ENCODE measurements around the gene GRID2.

The GRID2 gene

DNA sequence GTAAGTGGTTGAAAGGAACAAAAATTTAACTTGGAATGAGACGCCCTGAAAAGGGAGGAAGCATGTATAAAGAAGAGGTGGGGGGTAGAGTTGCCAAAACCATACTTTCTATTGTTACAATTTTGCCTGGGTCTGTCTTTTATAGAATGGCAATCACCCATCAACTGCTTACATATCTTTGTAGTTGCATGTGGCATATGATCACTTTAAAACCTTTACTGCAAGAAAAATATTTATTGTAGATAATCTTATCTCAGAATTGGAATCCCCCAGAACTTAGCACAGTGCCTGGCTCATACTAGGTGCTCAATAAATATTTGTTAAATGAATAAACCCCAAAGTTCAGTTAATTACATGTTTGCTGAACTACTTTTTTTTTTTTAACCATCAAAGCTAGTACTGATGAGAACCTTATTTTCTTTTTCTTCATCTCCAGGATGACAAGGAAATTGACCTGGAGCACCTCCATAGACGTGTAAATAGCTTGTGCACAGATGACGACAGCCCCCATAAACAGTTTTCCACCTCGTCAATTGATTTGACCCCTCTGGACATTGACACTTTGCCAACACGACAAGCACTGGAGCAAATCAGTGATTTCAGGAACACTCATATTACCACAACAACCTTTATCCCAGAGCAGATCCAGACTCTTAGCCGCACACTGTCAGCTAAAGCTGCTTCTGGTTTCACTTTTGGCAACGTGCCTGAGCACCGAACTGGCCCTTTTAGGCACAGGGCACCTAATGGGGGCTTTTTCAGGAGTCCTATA is 1468.1 kb downstream of the GRID2 start:
- ATAC-seq (replicated peaks; ENCODE audit: extremely low read depth, poor library complexity, severe bottlenecking) (no peak), DNase-seq (ENCODE audit: low spot score in 2 of 2) (no peak)
- no peak overlapping the region for H3K27ac Mint-ChIP-seq (ENCODE audit: low read depth)
- H3K9me3 Mint-ChIP-seq = no peaks in the 10 kb centered on the region
- H3K27me3 Mint-ChIP-seq = no peaks in the 10 kb centered on the region
- no peaks in the 10 kb centered on the region for H3K36me3 Mint-ChIP-seq (ENCODE audit: insufficient read depth)
- H3K4me1 Mint-ChIP-seq = no peaks in the 10 kb centered on the region
- no peak overlapping the region for H3K4me3 Mint-ChIP-seq

DNA sequence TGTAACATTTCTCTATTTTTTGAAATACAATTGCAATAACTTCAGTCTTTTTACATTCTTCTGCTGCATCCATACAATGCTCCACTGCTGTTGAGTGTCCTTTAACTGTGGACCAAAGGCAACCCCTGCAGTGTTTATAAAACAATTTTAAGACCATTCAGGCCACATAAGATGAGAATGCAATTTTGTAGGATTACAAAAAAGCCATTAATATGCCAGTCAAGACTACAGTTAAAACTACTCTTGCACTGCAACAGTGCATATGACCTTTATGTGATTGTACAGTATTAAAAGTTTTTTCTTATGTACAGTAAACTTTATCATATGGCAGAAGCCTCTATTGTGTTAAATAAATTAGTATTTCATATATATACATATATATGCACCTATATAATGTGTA is 1469.1 kb downstream of the GRID2 start:
- H3K27me3 Mint-ChIP-seq = no peaks in the 10 kb centered on the region
- no peak overlapping the region for H3K27ac Mint-ChIP-seq (ENCODE audit: low read depth)
- DNase-seq (ENCODE audit: low spot score in 2 of 2) (no peak), ATAC-seq (replicated peaks; ENCODE audit: extremely low read depth, poor library complexity, severe bottlenecking) (no peak)
- no peak overlapping the region for H3K4me3 Mint-ChIP-seq
- H3K4me1 Mint-ChIP-seq = no peaks in the 10 kb centered on the region
- no peaks in the 10 kb centered on the region for H3K36me3 Mint-ChIP-seq (ENCODE audit: insufficient read depth)
- H3K9me3 Mint-ChIP-seq = no peaks in the 10 kb centered on the region

DNA sequence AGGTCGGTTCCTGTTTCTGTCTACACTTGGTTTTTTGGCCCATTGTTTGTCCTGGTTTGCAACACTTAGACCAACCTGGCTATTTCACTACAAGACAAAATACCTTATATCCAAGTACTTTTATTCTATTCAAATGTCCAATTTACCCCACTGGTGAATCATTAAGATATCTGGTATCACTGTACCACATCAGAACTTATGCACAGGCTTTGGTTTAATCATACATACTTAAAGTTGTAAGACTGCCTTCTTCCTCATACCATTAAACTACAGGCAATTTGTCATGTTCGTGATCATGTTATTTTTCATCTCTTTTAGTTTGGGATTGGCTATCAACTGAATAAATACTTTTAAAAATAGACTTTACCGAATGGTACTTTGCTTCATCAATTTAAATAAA is 1471.8 kb downstream of the GRID2 start:
- no peak overlapping the region for H3K4me3 Mint-ChIP-seq
- H3K27me3 Mint-ChIP-seq = no peaks in the 10 kb centered on the region
- no peak overlapping the region for H3K27ac Mint-ChIP-seq (ENCODE audit: low read depth)
- no peaks in the 10 kb centered on the region for H3K4me1 Mint-ChIP-seq
- ATAC-seq (replicated peaks; ENCODE audit: extremely low read depth, poor library complexity, severe bottlenecking) = no peak
- DNase-seq (ENCODE audit: low spot score in 2 of 2) = no peak
- H3K36me3 Mint-ChIP-seq (ENCODE audit: insufficient read depth) = no peaks in the 10 kb centered on the region
- H3K9me3 Mint-ChIP-seq = peaks cover 7% of the 10 kb centered on the region

DNA sequence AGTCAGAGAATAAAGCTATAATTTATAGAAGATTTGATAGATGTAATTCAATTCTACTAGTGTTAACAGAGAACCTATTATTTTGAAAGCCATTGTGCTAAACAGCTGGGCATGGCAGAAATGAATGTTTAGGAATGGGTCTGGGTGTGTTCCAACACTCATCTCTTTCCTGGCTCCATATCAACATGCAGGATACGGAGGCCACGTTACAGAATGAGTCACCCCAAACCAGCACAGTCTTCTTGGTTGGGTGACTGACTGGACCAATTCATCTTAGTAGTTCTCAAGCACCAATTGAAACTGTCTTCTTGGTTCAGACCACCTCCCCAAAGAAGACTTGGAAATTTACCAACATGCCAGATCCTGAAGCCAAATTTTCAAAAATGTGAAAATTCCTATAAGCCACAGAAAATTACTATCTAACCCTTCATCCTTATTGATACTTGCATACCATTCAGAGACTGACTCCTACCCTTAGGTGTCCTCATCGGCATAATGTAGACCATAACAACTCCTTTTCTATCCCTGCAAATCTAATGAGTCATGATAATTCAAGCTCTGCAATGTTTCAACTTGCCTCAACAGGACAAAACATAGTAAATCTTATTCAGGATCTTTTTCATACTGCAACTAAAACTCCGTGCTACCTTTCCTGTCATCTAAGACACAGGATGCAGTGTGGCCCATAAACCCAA is 1472.8 kb downstream of the GRID2 start:
- no peak overlapping the region for H3K27ac Mint-ChIP-seq (ENCODE audit: low read depth)
- H3K4me1 Mint-ChIP-seq = no peaks in the 10 kb centered on the region
- H3K9me3 Mint-ChIP-seq = peaks cover 7% of the 10 kb centered on the region
- no peak overlapping the region for H3K4me3 Mint-ChIP-seq
- no peaks in the 10 kb centered on the region for H3K27me3 Mint-ChIP-seq
- DNase-seq (ENCODE audit: low spot score in 2 of 2) (no peak), ATAC-seq (replicated peaks; ENCODE audit: extremely low read depth, poor library complexity, severe bottlenecking) (no peak)
- no peaks in the 10 kb centered on the region for H3K36me3 Mint-ChIP-seq (ENCODE audit: insufficient read depth)

DNA sequence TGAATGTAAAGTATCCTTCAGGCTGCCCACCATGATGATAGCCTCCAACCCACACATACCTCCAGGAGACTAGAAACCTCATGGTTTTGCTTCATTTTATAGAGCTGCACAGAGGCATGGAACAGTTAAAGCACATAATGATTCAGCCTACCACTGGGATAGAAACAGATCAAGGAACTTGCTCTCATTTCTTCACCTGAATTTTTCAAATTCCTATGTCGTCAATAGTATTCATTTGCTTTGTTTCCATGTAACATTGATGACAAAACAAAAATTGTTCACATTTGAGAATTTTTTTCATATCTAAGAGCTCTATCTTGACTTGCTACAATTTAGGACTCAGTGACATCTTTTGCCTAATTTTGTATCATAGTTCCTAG is 1473.3 kb downstream of the GRID2 start:
- no peaks in the 10 kb centered on the region for H3K36me3 Mint-ChIP-seq (ENCODE audit: insufficient read depth)
- ATAC-seq (replicated peaks; ENCODE audit: extremely low read depth, poor library complexity, severe bottlenecking) = no peak
- no peaks in the 10 kb centered on the region for H3K27me3 Mint-ChIP-seq
- H3K9me3 Mint-ChIP-seq = peaks cover 7% of the 10 kb centered on the region
- DNase-seq (ENCODE audit: low spot score in 2 of 2) = no peak
- no peak overlapping the region for H3K27ac Mint-ChIP-seq (ENCODE audit: low read depth)
- no peak overlapping the region for H3K4me3 Mint-ChIP-seq
- H3K4me1 Mint-ChIP-seq = no peaks in the 10 kb centered on the region

DNA sequence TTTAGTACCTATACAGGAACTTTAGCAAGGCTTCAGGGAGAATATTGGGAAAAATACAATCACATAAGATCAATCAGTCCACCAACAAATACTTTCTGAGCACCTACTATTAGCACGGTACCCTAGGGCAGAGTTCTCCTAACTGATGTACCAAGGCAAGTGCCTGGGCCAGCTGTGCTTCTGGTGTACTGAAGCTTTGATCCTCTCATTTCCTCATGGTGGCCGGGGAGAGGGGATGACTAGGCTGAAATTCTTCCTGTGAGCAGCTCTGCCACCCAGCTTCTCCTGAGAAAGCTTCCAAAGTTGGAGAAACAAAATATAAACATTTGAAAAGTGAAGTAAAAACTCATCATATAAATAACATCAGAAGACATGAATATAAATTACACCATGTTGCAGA is 1475.5 kb downstream of the GRID2 start:
- no peaks in the 10 kb centered on the region for H3K4me1 Mint-ChIP-seq
- ATAC-seq (replicated peaks; ENCODE audit: extremely low read depth, poor library complexity, severe bottlenecking) (no peak), DNase-seq (ENCODE audit: low spot score in 2 of 2) (no peak)
- no peaks in the 10 kb centered on the region for H3K27me3 Mint-ChIP-seq
- peaks cover 7% of the 10 kb centered on the region for H3K9me3 Mint-ChIP-seq
- H3K27ac Mint-ChIP-seq (ENCODE audit: low read depth) = no peak overlapping the region
- no peaks in the 10 kb centered on the region for H3K36me3 Mint-ChIP-seq (ENCODE audit: insufficient read depth)
- no peak overlapping the region for H3K4me3 Mint-ChIP-seq

DNA sequence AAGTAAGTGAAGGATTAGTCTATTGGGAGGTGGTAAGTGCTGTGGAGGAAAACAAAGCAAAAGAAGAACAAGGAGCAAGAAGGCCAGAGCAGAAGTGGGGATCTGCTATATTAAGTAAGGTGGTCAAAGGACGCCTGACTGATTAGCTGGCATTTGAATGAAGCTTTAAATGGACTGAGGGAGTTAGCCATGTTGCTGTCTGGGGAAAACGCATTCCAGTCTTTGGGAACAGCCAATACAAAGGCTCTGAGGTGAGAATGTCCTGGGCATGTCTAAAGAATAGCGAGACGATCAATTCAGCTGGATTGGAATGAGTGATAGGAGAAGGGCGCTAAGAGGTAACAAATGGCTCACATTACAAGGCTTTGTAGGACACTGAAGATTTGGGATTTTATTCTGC is 1476.3 kb downstream of the GRID2 start:
- DNase-seq (ENCODE audit: low spot score in 2 of 2) = no peak
- no peak overlapping the region for H3K4me3 Mint-ChIP-seq
- peaks cover 7% of the 10 kb centered on the region for H3K9me3 Mint-ChIP-seq
- H3K4me1 Mint-ChIP-seq = no peaks in the 10 kb centered on the region
- no peak overlapping the region for H3K27ac Mint-ChIP-seq (ENCODE audit: low read depth)
- H3K27me3 Mint-ChIP-seq = no peaks in the 10 kb centered on the region
- H3K36me3 Mint-ChIP-seq (ENCODE audit: insufficient read depth) = no peaks in the 10 kb centered on the region
- ATAC-seq (replicated peaks; ENCODE audit: extremely low read depth, poor library complexity, severe bottlenecking) = no peak

DNA sequence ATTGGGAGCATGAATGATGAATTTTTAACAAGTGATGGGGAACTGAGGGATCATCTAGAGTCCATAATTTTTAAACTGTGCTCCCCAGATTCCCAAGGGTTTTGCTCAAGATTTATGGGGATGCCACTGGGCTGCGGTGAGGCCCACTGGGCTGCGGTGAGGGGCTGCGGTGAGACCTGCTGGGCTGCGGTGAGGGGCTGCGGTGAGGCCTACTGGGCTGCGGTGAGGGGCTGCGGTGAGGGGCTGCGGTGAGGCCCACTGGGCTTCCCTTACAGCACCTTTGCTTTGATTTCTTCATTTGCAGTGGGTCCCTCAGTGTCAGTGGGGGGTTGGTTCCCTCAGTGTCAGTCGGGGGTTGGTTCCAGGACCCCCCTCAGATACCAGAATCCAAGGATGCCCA is 1477.4 kb downstream of the GRID2 start:
- H3K4me1 Mint-ChIP-seq = no peaks in the 10 kb centered on the region
- no peaks in the 10 kb centered on the region for H3K36me3 Mint-ChIP-seq (ENCODE audit: insufficient read depth)
- ATAC-seq (replicated peaks; ENCODE audit: extremely low read depth, poor library complexity, severe bottlenecking) = no peak
- no peak overlapping the region for H3K4me3 Mint-ChIP-seq
- H3K9me3 Mint-ChIP-seq = peaks cover 7% of the 10 kb centered on the region
- H3K27ac Mint-ChIP-seq (ENCODE audit: low read depth) = no peak overlapping the region
- DNase-seq (ENCODE audit: low spot score in 2 of 2) = no peak
- H3K27me3 Mint-ChIP-seq = no peaks in the 10 kb centered on the region

DNA sequence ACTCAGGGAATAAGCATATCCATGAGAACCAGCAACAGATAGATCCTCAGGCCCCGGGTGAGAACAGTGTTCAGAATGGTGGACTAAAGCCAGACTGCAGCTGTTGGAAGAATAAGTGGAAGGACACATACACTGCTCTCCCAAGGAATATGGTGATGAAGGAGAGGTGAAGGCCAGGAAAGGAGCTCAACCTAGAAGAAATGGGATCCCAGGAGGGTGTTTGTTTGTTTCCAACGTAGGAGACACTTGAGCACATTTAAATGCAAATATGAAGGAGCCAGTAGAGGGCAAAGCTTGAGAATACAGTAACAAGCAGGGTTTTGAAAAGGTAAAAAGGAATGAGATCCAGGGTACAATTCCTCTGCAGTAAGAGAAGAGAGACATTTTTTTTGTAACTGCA is 1482.4 kb downstream of the GRID2 start:
- Mint-ChIP-seq H3K4me1 (no peaks in the 10 kb centered on the region), H3K27ac (ENCODE audit: low read depth) (no peak overlapping the region), H3K9me3 (no peaks in the 10 kb centered on the region), H3K27me3 (no peaks in the 10 kb centered on the region), H3K4me3 (no peak overlapping the region), H3K36me3 (ENCODE audit: insufficient read depth) (no peaks in the 10 kb centered on the region)
- DNase-seq (ENCODE audit: low spot score in 2 of 2) = no peak
- no peak for ATAC-seq (replicated peaks; ENCODE audit: extremely low read depth, poor library complexity, severe bottlenecking)

DNA sequence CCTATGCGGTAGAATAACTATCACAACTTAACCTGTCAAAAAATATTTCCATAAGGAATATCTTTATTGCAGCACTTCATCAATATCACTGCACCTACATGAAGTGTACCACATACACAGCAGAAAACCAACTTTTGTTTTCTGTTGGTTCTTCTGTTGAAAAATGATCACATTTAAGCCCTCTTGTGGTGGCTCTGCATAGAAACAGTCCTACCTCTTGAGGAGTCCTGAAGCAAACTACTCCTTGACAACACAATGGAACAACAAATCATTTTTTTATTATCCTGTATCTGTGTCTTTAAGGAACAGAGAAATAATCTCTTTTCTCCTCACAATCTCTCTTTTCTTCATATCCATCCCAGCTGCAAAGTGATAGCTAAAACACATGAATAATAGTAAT is 1484.9 kb downstream of the GRID2 start:
- ATAC-seq (replicated peaks; ENCODE audit: extremely low read depth, poor library complexity, severe bottlenecking) (no peak), DNase-seq (ENCODE audit: low spot score in 2 of 2) (no peak)
- no peak overlapping the region for H3K27ac Mint-ChIP-seq (ENCODE audit: low read depth)
- H3K4me3 Mint-ChIP-seq = no peak overlapping the region
- no peaks in the 10 kb centered on the region for H3K36me3 Mint-ChIP-seq (ENCODE audit: insufficient read depth)
- no peaks in the 10 kb centered on the region for H3K4me1 Mint-ChIP-seq
- H3K9me3 Mint-ChIP-seq = no peaks in the 10 kb centered on the region
- H3K27me3 Mint-ChIP-seq = no peaks in the 10 kb centered on the region

DNA sequence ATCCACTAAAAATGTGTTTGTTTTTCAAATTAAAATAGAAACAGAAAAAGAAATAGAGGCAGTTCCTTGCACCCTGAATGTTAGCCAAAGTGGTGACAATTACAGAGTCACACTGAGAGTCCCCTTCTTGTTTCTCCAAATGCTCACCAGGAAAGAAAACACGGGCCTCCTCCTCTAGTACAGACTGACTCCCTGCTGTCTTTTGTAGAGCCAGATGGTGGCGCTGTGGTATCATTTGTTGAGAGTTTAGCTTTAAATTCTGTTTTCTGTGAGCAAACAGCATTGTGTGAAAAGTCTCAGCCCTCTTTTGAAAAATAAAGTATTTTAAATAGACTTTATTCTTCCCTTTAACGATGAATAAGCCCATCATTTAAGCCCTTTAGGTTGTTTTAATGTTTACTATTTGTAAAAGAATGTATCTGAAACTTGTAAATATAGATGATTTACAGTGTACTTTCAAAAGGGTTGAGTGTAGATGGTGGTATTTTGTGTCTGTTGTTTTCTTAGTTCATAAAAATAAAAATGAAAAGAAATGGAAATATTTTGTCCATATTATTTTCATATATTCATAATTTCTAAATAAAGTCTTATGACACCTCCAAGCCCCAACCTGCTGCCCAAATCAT is 1487.9 kb downstream of the GRID2 start:
- no peak overlapping the region for H3K4me3 Mint-ChIP-seq
- DNase-seq (ENCODE audit: low spot score in 2 of 2) (no peak), ATAC-seq (replicated peaks; ENCODE audit: extremely low read depth, poor library complexity, severe bottlenecking) (no peak)
- no peaks in the 10 kb centered on the region for H3K9me3 Mint-ChIP-seq
- H3K36me3 Mint-ChIP-seq (ENCODE audit: insufficient read depth) = no peaks in the 10 kb centered on the region
- no peak overlapping the region for H3K27ac Mint-ChIP-seq (ENCODE audit: low read depth)
- H3K27me3 Mint-ChIP-seq = no peaks in the 10 kb centered on the region
- no peaks in the 10 kb centered on the region for H3K4me1 Mint-ChIP-seq

DNA sequence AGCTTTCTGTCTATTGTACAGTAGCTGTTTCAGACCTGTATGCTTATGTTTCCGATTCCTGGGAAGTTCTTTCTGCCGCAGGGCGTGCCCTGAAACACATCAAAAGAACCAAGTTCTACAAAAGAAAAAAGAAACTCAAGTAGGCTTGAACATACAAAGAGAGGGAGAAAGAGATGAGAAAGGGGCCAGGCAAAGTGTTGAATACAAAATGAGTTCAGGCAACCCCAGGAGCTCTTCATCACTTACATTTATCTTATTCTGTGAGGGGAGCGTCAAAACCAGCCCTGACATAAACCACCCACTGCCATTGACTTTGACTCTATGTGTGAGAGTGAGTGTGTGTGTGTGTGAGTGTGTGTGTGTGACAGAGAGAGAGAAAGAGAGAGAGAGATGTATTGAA is 1498.3 kb downstream of the GRID2 start:
- DNase-seq (ENCODE audit: low spot score in 2 of 2) (no peak), ATAC-seq (replicated peaks; ENCODE audit: extremely low read depth, poor library complexity, severe bottlenecking) (no peak)
- Mint-ChIP-seq H3K4me3 (no peak overlapping the region), H3K9me3 (peaks cover 4% of the 10 kb centered on the region), H3K27me3 (no peaks in the 10 kb centered on the region), H3K36me3 (ENCODE audit: insufficient read depth) (no peaks in the 10 kb centered on the region), H3K4me1 (no peaks in the 10 kb centered on the region), H3K27ac (ENCODE audit: low read depth) (no peak overlapping the region)

DNA sequence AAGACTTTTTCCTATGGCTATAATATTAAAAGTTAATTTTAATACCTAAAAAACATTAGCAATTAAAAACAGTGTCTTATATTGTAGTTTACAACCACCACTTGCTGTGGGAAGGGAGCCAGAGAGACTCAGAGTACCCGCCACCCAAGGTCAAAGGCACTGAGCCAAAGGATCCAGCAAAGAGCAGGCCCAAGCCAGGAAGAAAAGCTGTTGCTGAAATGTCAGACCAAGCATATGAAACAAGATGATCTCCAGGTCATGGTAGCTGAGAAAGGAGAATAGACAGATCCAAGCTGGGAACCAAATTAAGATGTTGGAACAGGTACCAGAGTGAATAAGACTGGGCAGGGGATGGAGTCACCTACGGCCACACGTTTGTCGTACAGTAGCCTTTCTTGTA is 1506.0 kb downstream of the GRID2 start:
- Mint-ChIP-seq H3K36me3 (ENCODE audit: insufficient read depth) (no peaks in the 10 kb centered on the region), H3K27me3 (no peaks in the 10 kb centered on the region), H3K27ac (ENCODE audit: low read depth) (no peak overlapping the region), H3K4me1 (no peaks in the 10 kb centered on the region), H3K4me3 (no peak overlapping the region), H3K9me3 (no peaks in the 10 kb centered on the region)
- DNase-seq (ENCODE audit: low spot score in 2 of 2) = no peak
- ATAC-seq (replicated peaks; ENCODE audit: extremely low read depth, poor library complexity, severe bottlenecking) = no peak

Data from central memory CD8-positive, alpha-beta T cell (primary cell).